Anterior cingulate cortex (tissue), 58 donors: Measurements from ENCODE around the gene LYZL2.
"Not testable (repeated sequence)": the region's sequence is repeated elsewhere in the genome, so short reads cannot be mapped to it uniquely, and the experiment has no call there.

Source experiments
- DNase-seq, 58 donors: peaks; one replicate each; lab custom pipeline; 2025; lab: John Stamatoyannopoulos, UW

LYZL2 gene

GRCh38 chr10:30639946-30640786, 10.6 kb upstream of the LYZL2 start:
- peak in 2 of 58 donors; percentile 1 to 12 for DNase-seq

- DNase-seq = peak in 3 of 58 donors; percentile 4 to 7 (median 5)
Observed at GRCh38 chr10:30637881-30638467, 8.4 kb upstream of the LYZL2 start.

DNA sequence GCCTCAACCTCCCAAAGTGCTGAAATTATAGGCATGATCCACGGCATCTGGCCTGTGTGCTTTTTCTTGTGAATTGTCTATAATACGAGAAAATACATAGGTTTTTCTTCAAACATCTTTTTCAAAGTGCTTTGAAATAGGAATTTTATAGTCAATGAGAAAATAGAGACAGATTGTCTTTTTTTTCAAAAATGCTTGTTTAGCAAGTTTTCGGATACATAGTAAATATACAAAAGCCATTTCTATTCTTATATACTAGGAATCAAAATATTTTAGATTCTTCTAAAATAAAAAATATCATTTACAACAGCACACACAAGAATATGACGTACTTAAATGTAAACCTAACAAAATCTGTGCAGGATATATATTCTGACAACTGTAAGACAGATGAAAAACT, 1.6 kb upstream of the LYZL2 start:
- no peak for DNase-seq

DNA sequence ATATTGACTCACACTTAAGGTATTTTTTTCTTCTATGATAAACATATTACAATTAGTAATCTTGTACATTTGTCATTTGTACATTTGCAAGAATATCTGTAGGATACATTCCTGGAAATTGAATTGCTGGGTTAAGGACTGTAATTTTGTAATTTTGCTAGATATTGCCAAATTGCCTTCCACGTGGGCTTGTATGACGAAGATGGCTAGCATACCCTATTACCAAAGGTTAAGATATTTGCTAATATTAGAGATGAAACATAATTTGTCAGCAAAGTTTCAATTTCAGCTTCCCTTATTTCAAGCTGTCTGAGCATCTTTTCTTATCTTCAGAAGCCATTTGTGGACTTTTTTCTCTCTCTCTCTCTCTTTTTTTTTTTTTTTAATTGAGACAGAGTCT, 1.0 kb upstream of the LYZL2 start:
- no peak for DNase-seq

DNA sequence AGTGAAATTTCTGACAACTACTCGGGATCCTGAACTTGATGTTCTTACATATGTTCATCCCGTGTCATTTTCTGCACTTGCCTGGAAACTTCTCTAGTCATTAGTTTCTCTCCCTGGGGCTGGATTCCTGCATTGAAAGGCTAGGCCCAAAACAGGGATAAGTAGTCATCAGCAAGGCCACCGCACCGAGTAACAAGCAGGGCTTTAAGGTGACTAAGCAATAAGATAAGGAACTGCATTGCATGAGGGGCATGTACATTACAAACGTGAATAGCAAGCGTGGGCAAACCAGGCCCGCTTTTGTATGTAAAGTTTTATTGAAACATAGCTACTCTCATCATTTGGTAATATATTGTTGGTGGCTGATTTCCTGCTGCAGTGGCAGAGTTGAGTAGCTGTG, 977 bp downstream of the LYZL2 start:
- not testable (repeated sequence) for DNase-seq

DNA sequence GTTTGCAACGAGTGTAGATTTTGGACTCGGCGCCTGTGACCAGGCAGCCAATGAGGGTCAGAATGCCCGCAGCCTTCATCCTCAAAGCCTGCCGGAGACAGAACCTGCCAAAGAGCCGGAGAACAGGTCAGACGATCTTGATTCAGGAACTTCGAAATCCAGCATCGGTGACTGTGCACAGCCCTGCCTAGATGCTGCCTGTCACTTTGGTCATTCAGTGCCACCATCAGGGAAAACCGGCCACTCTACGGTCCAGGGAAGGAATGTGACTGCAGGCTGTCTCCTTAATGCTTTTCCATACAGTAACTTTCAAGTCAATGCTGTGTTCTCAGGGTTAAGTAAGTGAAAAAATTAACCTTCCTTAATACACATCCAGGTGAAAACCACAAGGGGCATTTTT, 2.7 kb downstream of the LYZL2 start:
- DNase-seq = not testable (repeated sequence)

DNA sequence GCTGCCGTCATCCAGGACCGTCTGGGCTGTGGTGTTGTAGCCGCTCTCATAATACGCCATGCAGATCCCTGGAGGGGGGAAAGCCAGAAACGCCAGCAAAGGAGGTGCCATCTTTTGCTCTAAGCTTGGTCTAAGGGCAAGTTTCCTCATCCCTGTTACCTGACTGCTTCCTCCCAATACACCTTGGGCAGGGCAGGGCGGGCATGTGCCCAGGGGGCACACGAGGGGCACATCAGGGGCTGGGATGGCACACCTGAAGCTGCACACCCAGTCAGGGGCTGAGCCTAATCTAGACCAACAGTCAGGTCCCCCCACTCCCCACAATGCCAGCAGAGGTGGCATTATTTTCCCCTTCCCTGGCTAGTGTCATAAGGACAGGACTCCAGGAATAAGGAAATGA, 3.4 kb downstream of the LYZL2 start:
- not testable (repeated sequence) for DNase-seq

GRCh38 chr10:30625080-30625479, 4.5 kb downstream of the LYZL2 start:
- DNase-seq = no peak

GRCh38 chr10:30619966-30620365, 9.6 kb downstream of the LYZL2 start:
- no peak for DNase-seq

DNA sequence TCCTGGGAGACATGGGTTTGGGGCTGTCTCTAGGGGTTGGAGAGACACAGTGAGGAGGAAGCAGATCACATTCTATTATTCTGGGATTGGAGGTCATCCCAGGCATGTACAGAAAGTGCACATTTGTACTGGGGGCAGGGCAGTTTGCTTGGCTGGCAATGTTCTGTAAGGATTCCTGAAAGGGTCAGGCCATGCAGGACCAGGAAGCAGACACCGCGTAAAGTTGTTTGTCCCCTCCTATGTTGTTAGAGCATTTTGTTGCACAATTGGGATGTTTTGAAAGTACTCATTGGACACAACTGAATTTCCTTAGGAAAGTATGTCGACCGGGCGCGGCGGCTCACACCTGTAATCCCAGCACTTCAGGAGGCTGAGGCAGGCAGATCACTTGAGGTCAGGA, 12.5 kb downstream of the LYZL2 start:
- DNase-seq = no peak

- not testable (repeated sequence) for DNase-seq
Observed at GRCh38 chr10:30611041-30611440, 18.5 kb downstream of the LYZL2 start.

DNA sequence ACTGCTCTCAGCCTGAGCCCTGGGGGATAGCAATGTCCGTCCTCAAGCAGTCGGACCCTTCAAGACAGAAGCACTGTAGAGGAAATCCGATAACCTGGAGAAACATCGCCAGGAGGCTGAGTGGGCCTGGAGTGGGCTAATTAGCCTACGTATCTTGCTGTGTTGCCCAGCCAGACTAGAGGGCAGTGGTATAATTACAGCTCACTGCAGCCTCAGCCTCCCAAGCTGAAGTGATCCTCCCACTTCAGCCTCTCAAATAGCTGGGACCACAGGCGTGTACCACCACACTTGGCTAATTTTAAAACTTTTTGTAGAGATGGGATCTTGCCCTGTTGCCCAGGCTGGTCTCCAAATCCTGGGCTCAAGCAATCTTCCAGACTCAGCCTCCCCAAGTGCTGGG, 21.7 kb downstream of the LYZL2 start:
- DNase-seq = no peak

- DNase-seq = no peak
Observed at GRCh38 chr10:30606313-30606712, 23.2 kb downstream of the LYZL2 start.

DNA sequence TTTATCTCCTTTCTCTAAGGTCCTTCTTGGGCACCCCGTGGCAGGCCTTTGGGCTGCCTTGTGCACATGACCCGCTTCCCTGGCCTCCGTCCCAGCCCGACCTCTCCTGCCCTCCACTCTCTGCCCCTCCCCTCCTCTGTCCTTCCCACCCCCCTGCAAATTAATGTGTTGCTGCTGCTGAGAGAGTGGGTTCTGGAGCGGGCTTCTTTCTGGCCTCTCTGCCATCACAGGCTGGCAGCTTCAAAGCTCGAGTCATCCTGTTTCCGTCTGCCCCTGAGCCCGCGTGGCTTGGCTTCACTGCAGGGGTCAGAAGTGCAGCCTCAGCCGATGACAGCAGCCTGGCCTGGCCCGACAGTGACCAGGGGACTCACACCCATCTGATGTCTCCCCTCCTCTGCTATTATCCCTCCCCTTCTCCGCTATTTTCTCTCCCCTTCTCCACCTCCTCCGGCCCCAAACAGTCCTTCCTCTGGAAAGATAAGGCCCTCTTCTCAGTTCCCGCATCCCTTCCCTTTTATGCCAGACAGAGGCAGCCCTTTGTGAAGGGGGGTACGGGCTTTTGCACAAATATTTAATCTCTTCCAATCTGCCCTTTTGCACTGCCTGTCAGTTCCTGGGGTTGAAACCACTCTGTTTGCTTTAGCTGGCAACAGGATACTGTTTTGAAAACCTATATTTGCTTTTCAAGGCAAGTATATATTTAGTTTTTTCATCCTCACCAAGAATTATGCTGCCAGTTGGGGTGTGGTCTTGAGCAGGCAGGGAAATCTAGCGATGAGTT, 24.0 kb downstream of the LYZL2 start:
- not testable (repeated sequence) for DNase-seq

DNA sequence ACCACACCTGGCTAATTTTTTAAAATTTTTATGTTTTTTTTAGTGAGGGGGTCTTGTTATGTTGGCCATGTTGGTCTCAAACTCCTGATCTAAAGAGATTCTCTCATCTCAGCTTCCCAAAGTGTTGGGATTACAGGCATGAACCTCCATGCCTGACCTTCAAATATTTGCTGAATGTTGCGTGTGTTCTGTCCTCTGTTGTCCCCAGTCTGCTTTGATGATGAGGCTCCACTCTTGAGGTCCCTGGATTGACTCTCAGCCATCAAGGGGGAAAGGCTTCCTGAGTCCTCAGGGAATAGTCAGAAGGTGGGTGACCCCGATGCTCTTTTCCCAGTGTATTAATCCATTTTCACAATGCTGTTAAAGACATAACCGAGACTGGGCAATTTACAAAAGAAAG, 26.0 kb downstream of the LYZL2 start:
- DNase-seq = no peak

GRCh38 chr10:30602747-30603146, 26.8 kb downstream of the LYZL2 start:
- no peak for DNase-seq

DNA sequence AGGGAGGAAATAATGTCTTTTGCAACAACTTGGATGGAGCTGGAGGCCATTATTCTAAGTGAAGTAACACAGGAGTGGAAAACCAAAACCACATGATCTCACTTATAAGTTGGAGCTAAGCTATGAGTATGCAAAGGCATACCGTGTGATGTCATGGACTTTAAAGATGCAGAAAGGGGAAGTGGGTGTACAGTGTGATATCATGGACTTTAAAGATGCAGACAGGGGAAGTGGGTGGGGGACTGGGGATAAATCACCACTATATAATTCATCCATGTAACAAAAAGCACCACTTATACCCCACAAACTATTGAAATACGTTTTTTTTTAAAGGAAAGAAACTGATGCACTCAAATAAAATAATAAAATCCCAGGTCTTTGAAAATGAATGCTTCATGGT, 29.5 kb downstream of the LYZL2 start:
- no peak for DNase-seq

DNA sequence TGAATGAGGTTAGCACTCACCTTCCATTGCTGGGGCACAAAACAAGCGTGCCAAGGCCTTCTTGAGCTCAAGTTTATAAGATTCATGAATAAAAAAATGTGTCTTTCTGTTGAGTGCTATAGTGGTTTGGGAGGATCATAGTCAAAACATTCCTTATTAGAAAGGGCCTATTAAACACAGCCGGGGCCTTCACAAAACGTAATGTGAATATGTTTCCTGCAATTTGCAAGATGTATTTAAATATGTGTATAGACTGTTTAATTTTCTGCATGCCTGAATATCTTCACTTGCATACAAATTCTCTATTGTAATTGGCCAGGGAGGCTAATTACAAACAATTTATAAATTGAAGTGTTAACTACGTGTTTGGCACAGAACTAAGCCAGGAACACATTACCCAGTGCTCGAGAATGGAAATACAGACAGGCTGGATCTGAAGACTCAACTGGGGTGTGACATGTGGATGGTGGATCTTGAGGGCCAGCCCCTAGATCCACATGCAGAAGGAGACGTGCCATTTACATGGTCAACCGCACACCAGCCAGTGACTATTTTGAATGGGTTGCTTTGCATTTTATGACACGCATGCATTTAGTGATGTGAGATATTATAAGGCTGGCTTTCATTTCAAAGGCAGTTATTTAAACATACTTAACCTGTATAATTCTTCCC, 31.3 kb downstream of the LYZL2 start:
- DNase-seq = no peak

DNA sequence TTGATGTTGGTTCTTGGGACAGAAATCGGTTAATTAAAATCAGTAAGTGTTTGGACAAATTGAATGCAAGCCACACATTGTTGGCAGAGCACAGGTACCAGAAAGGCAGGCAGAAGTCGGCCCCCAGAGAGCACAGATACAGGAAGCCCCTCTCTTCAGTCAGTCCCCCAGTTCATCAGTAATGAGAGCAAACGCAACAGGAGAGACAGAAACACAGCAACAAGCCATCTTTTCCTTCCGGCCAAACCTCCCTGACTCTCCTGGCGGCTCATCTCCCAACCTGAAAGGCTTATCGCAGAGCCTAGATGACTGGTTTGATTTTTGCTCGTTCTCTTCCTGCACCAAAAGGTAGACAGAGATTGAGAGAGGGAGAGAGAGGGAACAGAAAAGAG, 32.1 kb downstream of the LYZL2 start:
- DNase-seq = not testable (repeated sequence)

DNA sequence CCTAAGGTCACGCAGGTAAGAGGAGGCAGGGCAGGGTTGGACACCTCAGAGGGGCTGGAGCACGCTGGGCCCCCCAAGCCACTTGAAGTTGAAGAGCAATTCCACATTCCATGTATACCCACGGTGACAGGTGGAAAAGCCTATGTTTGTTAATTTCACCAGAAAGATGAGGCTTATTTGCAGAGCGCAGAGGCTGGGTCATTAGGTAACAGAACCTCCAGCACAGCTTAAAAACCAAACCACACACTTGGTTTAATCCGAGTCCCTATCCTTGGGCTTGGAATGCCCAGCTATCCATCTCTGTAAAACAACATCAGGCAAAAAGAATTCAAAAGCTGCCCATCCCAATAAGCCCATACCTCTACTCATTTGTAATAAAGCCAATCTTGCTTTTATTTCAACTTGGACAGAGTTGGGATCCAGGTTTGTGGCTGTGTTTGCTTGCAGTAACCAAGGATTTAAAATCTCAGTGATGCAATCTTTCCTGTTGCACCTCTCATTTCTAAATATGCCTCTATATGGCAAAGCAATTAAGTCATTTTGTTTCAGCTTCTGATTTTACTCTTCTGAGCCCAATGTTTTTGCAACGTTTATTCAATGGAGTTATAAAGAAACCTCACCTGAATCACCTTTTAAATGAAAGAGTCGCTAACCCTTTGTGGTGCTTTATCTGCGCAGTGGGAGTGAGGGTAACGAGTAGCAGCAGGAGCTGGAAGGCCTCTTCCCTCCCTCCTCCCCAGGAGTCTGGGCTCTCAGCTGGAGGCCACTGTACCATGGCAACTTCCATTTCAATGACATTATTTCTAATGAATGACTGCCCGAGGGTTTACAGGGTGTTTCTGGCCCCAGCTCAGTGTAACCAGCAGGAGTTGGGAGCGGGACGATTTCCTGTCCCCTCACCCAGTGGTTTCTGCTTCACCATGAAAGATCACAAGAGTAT, 32.8 kb downstream of the LYZL2 start:
- not testable (repeated sequence) for DNase-seq
